Stomach (tissue), 4 donors: ENCODE measurements around the gene ABR.

Experiments
- CTCF ChIP-seq, 7 experiments: fragments of 450-650 bp in 4 of 7; fragments of 200-600 bp in 3 of 7; sonication (generic) in 3 of 7; IDR thresholded peaks; one replicate each; pipeline ENCODE4 v1.5.1; 2016 to 2019; ENCODE audit warnings: antibody characterized with exemption in 7 of 7, control low read depth in 2 of 7, mild to moderate bottlenecking in 1 of 7
- POLR2AphosphoS5 ChIP-seq, 3 donors: sonication (generic); formaldehyde crosslinking; IDR thresholded peaks; one replicate each; pipeline ENCODE4 v1.6.1; 2016; ENCODE audit warnings: antibody characterized with exemption in 3 of 3

- no peak for TF ChIP-seq CTCF (IDR thresholded peaks at IDR 0.05)
- no peak for TF ChIP-seq POLR2AphosphoS5 (IDR thresholded peaks at IDR 0.05)
Observed at GRCh38 chr17:1107777-1108477, 71.9 kb downstream of the ABR start.
